ENCODE measurements around the gene SUN3. TPM values are rescaled to one million over a fixed set of nuclear protein-coding genes. Genes with fewer than 3 reads are reported as not detected.

Gene SUN3
- polyA plus RNA-seq, 1 experiment = not detected

DNA sequence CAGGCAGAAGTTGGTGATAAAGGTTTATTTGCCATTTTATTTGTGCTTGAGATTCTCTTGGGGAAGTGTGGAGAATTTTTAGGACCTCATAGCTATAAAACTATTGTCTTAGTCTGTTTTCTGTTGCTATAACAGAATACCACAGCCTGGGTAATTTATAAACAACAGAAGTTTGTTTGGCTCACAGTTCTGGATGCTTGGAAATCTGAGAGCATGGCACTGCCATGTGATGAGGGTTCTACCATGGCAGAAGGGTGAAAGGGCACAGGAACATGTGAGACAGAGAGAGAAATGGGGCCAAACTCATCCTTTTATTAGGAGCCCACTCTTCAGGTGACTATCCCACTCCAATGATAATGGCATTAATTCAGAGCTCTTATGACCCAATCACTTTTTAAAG lies 12.3 kb downstream of the SUN3 start:
- DNase-seq (ENCODE audit: low read depth) = no peak
- TF ChIP-seq CTCF (IDR thresholded peaks at IDR 0.05; ENCODE audit: insufficient read depth, low read depth, low read length) = no peak
- ChIA-PET POLR2A (no interaction called here), CTCF (no interaction called here)
- peaks cover 5% of the 10 kb centered on the region; the same call in 1 of the 2 replicates for H3K27me3 ChIP-seq (ENCODE audit: control insufficient read depth, insufficient read depth, low read length)
- H3K36me3 ChIP-seq (ENCODE audit: control insufficient read depth, insufficient read depth, low read length) = no peaks in the 10 kb centered on the region
- H3K4me3 ChIP-seq (ENCODE audit: low read depth, low read length) = no peak overlapping the region

GRCh38 chr7:48011951-48012350 lies 17.0 kb downstream of the SUN3 start:
- DNase-seq (ENCODE audit: low read depth) = no peak
- ChIA-PET POLR2A (no interaction called here), CTCF (interaction anchor here (1.7 to 3.1 kb wide), 2 partner anchors 20 to 98 kb away, joined by 5 to 12 read pairs; no protein-coding TSS in a partner anchor)
- no peaks in the 10 kb centered on the region for H3K36me3 ChIP-seq (ENCODE audit: control insufficient read depth, insufficient read depth, low read length)
- H3K4me3 ChIP-seq (ENCODE audit: low read depth, low read length) = no peak overlapping the region
- peaks cover 3% of the 10 kb centered on the region; the same call in 1 of the 2 replicates for H3K27me3 ChIP-seq (ENCODE audit: control insufficient read depth, insufficient read depth, low read length)
- no peak for TF ChIP-seq CTCF (IDR thresholded peaks at IDR 0.05; ENCODE audit: insufficient read depth, low read depth, low read length)

GRCh38 chr7:48011323-48011722 lies 17.6 kb downstream of the SUN3 start:
- peaks cover 3% of the 10 kb centered on the region; the same call in 1 of the 2 replicates for H3K27me3 ChIP-seq (ENCODE audit: control insufficient read depth, insufficient read depth, low read length)
- H3K4me3 ChIP-seq (ENCODE audit: low read depth, low read length) = no peak overlapping the region
- ChIA-PET CTCF (interaction anchor here (1.5 to 3.1 kb wide), 2 partner anchors 20 to 99 kb away, joined by 7 to 12 read pairs; no protein-coding TSS in a partner anchor), POLR2A (no interaction called here)
- no peak for TF ChIP-seq CTCF (IDR thresholded peaks at IDR 0.05; ENCODE audit: insufficient read depth, low read depth, low read length)
- DNase-seq (ENCODE audit: low read depth) = no peak
- H3K36me3 ChIP-seq (ENCODE audit: control insufficient read depth, insufficient read depth, low read length) = no peaks in the 10 kb centered on the region

GRCh38 chr7:48009954-48010353 lies 19.0 kb downstream of the SUN3 start:
- ChIA-PET CTCF (no interaction called here), POLR2A (no interaction called here)
- H3K36me3 ChIP-seq (ENCODE audit: control insufficient read depth, insufficient read depth, low read length) = no peaks in the 10 kb centered on the region
- TF ChIP-seq CTCF (IDR thresholded peaks at IDR 0.05; ENCODE audit: insufficient read depth, low read depth, low read length) = no peak
- H3K27me3 ChIP-seq (ENCODE audit: control insufficient read depth, insufficient read depth, low read length) = peaks cover 3% of the 10 kb centered on the region; the same call in 1 of the 2 replicates
- H3K4me3 ChIP-seq (ENCODE audit: low read depth, low read length) = no peak overlapping the region
- no peak for DNase-seq (ENCODE audit: low read depth)

GRCh38 chr7:48009257-48009656 lies 19.6 kb downstream of the SUN3 start:
- ChIA-PET POLR2A (no interaction called here), CTCF (no interaction called here)
- peaks cover 3% of the 10 kb centered on the region; the same call in 1 of the 2 replicates for H3K27me3 ChIP-seq (ENCODE audit: control insufficient read depth, insufficient read depth, low read length)
- H3K36me3 ChIP-seq (ENCODE audit: control insufficient read depth, insufficient read depth, low read length) = no peaks in the 10 kb centered on the region
- no peak overlapping the region for H3K4me3 ChIP-seq (ENCODE audit: low read depth, low read length)
- DNase-seq (ENCODE audit: low read depth) = no peak
- TF ChIP-seq CTCF (IDR thresholded peaks at IDR 0.05; ENCODE audit: insufficient read depth, low read depth, low read length) = no peak

All from BJ (cell line).